ENCODE measurements around the gene GAPVD1.
"Not testable (repeated sequence)": the region's sequence is repeated elsewhere in the genome, so short reads cannot be mapped to it uniquely, and the experiment has no call there.

Gene GAPVD1

DNA sequence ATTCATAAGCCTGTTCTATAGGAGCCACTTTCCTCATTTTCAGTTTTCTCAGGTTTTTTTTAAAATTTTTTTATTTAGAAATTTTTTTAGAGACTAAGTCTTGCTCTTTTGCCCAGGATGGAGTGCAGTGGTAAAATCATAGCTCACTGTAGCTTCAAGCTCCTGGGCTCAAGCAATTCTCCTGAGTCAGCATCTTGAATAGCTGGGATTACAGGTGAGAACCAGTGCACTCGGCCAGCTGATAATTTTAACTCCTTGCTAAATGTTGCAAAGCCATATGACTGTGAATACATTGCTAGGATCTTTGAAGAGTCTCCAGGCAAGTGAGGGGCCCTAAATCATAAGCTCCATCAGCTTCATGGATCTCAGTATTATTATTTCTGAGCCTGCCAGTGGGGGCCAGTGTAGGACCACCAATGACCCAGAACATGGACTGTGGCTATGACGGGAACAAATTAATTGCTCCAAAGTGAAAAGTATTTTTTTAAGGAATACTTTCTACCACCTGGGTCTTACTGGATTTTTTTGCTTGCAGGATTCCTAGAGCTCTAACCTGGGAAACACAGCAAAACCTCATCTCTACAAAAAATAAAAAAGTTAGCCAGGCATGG, 5.7 kb upstream of the GAPVD1 start:
- no peak for DNase-seq (ENCODE audit: low read depth in 2 of 2)

DNA sequence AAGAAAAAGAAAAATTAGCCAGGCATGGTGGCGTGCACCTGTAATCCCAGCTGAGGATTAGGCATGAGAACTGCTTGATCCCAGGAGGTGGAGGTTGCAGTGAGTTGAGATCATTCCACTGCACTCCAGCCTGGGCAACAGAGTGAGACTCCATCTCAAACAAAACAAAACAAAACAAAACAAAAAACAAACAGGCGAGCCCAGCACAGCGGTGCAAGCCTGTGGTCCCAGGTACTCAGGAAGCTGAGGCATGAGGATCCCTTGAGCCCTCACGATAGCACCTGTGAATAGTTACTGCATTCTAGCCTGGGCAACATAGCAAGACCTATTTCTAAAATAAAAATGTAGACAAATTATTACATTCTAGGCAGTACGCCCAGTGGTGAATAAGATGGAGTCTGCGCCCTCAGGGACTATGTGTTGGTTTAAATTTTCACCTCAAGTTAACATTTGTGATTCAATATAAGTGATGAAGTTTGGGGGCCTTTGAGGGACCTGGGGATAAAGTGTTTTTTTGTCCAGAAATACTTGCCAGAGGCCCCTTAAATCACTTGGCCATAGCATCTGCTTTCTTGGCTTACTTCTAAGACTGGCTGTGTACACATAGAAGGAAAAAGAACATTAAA, 3.4 kb upstream of the GAPVD1 start:
- no peak for DNase-seq (ENCODE audit: low read depth in 2 of 2)

DNA sequence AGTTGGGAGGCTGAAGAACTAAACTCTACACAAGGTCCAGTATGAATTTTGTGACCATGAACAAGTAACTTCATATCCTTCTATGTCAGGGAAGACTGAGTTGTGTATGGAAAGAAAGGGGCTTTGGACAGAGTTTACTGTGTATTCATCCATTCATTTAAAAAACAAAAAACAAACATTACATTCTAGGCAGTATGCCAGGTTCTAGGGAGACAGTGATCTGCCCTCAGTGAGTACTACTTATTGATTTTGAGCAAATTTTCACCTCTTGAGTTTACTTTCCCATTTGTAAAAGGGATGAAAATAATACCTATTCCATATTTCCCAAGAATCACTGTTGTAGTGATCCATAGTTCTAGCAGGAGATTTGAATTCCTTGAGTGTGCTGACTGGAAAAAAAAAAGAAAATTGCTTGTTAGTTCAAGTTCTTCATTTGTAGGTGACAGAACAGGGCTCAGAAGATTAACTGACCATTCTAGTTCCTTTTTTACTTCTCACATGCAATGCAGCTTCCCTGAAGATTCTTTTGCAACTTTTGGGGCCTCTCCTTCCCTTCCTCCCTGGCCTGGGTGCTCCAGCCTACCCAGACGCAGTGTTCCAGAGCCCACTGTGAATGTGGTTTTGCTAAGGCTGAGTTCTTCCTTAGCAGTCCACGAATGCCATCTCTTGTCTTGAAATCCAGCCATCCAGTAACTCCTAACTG, 2.6 kb upstream of the GAPVD1 start:
- DNase-seq (ENCODE audit: low read depth in 2 of 2), result no peak

DNA sequence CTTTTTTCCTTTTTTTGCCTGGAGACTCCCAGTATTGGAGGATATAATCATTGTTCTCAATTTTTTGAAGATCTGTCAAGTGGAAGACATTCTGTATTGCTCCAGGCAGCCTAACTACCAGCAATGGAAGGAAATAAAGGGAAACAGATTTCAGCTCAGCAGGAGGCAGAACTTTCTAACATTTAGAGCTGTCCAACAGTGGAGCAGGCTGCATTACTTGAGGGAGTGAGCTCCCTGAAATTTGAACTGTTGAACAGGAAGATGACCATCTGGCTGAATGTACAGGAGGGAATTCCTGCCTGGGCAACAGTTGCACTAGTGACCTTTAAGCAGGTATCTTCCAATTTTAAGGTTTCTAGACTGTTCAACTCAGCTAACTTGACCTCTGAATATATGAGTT, 1.1 kb upstream of the GAPVD1 start:
- DNase-seq (ENCODE audit: low read depth in 2 of 2), result no peak

DNA sequence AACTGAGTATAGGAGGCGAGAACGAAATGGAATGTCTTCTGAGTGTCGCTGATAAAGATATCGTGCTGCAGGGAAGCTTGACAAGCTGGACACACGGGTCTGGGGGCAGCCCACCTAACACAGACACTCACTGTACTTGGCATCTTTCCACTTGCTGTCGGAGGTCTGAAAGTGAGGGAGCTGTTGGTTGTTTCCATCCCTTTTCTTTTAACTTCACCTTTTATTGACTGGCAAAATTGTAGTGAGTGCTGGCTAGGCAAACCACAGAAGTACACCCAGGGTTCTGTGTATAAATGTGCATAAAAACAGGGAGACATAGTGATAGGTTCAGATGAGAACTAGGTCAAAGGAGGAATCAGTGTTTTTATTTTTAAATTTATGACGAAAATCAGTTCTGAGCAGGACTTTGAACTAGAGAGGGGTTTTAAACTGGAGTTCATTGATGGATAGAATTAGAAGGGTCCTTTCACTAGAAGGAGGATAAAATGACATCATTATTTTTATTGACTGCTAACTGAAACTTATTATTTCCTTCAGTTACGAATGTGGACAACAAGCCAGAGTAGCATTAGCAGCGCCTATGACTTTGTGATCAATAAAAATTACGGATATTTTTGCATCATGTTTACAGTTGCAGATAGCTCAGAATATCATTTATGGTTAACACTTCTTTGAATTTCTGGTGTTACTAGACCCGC, 817 bp downstream of the GAPVD1 start:
- no peak for DNase-seq (ENCODE audit: low read depth in 2 of 2)

DNA sequence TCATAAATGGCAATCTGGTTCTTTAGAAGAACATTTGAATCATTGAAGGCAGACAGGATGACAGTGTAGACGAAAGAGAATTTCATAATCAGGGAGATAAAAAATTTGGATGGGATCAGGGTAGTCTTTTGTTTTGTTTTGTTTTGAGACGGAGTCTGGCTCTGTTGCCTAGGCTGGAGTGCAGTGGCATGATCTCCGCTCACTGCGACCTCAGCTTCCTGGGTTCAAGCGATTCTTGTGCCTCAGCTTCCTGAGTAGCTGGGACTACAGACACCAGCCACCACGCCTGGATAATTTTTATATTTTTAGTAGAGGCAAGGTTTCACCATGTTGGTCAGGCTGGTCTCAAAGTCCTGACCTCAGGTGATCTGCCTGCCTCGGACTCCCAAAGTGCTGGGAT, 2.4 kb downstream of the GAPVD1 start:
- not testable (repeated sequence) for DNase-seq (ENCODE audit: low read depth in 2 of 2)

DNA sequence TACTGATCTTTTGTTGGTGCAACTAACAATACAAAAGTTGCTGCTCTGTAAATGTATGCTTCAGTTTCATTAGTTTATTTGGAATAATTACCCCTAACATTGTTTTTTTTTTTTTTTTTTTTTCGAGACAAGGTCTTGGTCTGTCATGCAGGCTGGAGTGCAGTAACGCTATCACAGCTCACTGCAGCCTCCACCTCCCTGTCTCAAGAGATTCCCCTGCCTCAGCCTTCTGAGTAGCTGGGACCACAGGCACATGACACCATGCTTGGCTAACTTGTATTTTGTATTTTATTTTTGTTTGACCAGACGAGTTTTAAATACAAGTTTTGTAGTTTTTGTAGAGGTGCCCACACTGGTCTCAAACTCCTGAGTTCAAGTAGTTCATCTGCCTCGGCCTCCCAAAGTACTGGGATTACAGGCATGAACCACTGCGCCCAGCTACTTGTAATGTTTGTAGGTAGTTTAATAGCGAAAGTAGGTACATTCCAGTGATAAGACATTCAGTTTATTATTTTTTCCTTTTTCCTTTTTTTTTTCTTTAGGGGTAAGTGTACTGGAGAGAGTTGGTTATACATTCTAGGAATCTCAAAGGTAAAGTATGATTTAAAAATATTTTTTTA, 6.9 kb downstream of the GAPVD1 start:
- no peak for DNase-seq (ENCODE audit: low read depth in 2 of 2)

GRCh38 chr9:125269014-125269397, 7.4 kb downstream of the GAPVD1 start:
- no peak for DNase-seq (ENCODE audit: low read depth in 2 of 2)

DNA sequence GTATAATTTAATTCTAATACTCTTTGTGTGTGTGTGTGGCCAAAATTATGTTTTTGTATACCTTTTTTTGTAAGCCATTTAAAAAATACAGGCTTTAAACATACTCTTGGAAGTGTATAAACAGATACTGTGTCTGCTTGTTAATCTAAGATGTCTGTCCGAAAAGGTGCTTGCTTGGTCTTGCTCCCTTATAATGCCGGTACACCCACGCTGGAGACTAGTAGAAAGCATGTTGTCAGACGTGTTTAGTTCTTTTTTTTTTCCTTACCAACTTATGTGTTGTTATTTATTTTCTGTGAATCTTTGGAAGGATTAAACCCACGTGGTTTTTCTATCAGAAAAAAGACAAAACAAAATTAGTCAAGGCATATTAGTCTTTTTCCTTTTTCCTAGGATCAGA, 9.5 kb downstream of the GAPVD1 start:
- no peak for DNase-seq (ENCODE audit: low read depth in 2 of 2)

DNA sequence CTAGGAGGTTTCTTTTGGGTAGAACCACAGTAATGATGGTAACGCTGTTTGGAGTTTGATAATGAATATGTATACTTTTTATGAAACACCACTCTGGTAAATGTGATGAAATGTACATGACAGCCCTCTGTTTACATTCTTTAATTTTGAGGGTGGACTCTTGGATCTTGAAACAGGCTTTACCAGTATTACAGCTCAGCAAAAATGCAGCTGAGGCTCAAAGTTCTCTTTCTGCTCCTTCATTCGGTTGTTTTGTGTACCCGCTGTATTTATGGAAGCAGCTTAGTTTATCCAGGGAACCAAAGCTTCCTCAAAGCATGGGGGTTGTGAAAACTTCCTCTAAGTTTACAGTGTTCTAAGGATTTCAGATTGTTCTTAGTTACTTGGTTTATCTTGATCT, 11.1 kb downstream of the GAPVD1 start:
- no peak for DNase-seq (ENCODE audit: low read depth in 2 of 2)

GRCh38 chr9:125276771-125277170, 15.1 kb downstream of the GAPVD1 start:
- no peak for DNase-seq (ENCODE audit: low read depth in 2 of 2)

- DNase-seq (ENCODE audit: low read depth in 2 of 2), result no peak
These were observed 15.8 kb downstream of the GAPVD1 start for GRCh38 chr9:125277411-125277810.

DNA sequence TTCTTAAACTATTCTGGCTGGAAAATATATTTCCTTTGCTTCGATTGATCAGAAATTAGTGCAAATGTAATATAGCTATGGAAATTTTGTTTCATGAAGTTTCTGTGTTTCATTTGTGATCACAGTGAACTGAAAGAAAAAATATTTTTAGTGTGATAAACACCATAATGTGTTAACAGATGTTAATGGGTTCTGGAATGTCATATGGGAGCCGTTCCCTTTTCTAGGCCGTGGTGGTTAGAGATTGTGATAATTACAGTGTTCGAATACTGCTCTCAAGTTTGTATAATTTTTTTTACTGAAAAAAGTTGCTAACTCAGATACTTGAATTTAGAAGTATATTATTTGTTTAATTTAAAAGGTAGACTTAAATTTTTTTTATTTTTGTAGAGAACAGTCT, 19.3 kb downstream of the GAPVD1 start:
- no peak for DNase-seq (ENCODE audit: low read depth in 2 of 2)

GRCh38 chr9:125284855-125285254, 23.2 kb downstream of the GAPVD1 start:
- no peak for DNase-seq (ENCODE audit: low read depth in 2 of 2)

DNA sequence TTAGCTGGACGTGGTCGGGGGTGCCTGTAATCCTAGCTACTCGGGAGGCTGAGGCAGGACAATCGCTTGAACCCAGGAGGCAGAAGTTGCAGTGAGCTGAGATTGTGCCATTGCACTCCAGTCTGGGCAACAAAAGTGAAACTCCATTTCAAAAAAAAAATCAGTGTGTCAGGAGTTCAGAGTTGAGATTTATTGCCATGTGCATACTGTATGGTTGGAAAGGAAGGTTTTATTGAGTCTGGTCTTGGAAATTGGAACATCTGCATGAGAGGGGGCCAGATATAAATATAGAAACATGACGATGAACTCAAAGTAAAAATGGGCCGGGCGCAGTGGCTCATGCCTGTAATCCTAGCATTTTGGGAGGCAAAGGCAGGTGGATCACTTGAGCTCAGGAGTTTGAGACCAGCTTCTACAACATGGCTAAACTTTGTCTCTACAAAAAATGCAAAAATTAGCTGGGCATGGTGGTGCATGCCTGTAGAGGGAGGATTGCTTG, 25.4 kb downstream of the GAPVD1 start:
- not testable (repeated sequence) for DNase-seq (ENCODE audit: low read depth in 2 of 2)

- no peak for DNase-seq (ENCODE audit: low read depth in 2 of 2)
These were observed 31.5 kb downstream of the GAPVD1 start for GRCh38 chr9:125293134-125293533.

- DNase-seq (ENCODE audit: low read depth in 2 of 2), result no peak
These were observed 34.0 kb downstream of the GAPVD1 start for GRCh38 chr9:125295657-125296056.

- DNase-seq (ENCODE audit: low read depth in 2 of 2), result no peak
These were observed 35.3 kb downstream of the GAPVD1 start for GRCh38 chr9:125296843-125297372.

- no peak for DNase-seq (ENCODE audit: low read depth in 2 of 2)
These were observed 36.3 kb downstream of the GAPVD1 start for GRCh38 chr9:125297917-125298316.

DNA sequence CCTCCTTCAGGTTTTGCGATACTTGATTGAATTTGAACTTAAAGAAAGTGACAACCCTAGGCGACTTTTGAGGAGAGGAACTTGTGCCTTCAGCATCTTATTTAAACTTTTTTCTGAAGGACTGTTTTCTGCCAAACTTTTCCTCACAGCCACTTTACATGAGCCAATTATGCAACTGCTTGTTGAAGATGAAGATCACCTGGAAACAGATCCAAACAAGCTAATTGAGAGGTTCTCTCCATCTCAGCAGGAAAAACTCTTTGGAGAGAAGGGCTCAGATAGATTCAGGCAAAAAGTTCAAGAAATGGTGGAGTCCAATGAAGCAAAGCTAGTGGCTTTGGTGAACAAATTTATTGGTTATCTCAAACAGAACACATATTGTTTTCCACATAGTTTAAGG, 40.6 kb downstream of the GAPVD1 start:
- DNase-seq (ENCODE audit: low read depth in 2 of 2), result no peak

- DNase-seq (ENCODE audit: low read depth in 2 of 2), result no peak
These were observed 42.6 kb downstream of the GAPVD1 start for GRCh38 chr9:125304273-125304672.

GRCh38 chr9:125312411-125312810, 50.8 kb downstream of the GAPVD1 start:
- DNase-seq (ENCODE audit: low read depth in 2 of 2), result no peak
